Cardiac fibroblast (primary cell): ENCODE data around the gene TWSG1.

ENCODE experiments used
- DNase-seq, 2 donors: peaks; one replicate each; pipeline versions ENCODE4 v3.0.0 to v3.0.0-alpha.2; 2010; ENCODE audit warnings: low read depth in 2 of 2
- H3K4me3 ChIP-seq, 2 donors: replicated peaks in 1 of 2; 1 replicate in 1 of 2; 2 replicates in 1 of 2; pipeline ENCODE4 v1.5.1; 2011; ENCODE audit warnings: low read depth in 2 of 2, low read length in 2 of 2, mild to moderate bottlenecking in 2 of 2, moderate library complexity in 1 of 2
- TF ChIP-seq, protein P1 (sequence below): IDR thresholded peaks from one replicate; pipeline ENCODE4 v1.5.1; 2011; ENCODE audit warnings: low read depth, mild to moderate bottlenecking, low read length, inconsistent platforms

TWSG1 gene

DNA sequence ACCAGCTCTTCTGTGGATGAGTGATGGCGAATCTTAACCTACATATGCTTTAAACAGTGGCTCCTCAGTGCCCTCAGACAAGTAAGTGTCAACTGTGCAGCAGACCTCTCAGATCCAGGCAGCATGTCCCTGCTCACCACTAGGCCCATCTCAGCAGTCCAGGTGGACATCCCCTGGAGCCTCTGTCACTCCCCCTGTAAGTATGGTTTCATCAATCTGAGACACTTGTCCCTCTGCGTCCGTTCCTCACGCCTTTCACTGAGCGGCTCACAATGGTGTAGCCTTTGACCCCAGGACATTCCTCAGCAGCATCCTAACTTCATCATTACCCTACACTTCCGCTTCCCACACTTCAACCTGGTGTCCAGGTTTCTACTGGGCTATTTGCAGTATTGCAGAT, 71.4 kb downstream of the TWSG1 start:
- TF ChIP-seq, protein P1, sequence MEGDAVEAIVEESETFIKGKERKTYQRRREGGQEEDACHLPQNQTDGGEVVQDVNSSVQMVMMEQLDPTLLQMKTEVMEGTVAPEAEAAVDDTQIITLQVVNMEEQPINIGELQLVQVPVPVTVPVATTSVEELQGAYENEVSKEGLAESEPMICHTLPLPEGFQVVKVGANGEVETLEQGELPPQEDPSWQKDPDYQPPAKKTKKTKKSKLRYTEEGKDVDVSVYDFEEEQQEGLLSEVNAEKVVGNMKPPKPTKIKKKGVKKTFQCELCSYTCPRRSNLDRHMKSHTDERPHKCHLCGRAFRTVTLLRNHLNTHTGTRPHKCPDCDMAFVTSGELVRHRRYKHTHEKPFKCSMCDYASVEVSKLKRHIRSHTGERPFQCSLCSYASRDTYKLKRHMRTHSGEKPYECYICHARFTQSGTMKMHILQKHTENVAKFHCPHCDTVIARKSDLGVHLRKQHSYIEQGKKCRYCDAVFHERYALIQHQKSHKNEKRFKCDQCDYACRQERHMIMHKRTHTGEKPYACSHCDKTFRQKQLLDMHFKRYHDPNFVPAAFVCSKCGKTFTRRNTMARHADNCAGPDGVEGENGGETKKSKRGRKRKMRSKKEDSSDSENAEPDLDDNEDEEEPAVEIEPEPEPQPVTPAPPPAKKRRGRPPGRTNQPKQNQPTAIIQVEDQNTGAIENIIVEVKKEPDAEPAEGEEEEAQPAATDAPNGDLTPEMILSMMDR = no peak
- no peak overlapping the region for H3K4me3 ChIP-seq
- no peak for DNase-seq

DNA sequence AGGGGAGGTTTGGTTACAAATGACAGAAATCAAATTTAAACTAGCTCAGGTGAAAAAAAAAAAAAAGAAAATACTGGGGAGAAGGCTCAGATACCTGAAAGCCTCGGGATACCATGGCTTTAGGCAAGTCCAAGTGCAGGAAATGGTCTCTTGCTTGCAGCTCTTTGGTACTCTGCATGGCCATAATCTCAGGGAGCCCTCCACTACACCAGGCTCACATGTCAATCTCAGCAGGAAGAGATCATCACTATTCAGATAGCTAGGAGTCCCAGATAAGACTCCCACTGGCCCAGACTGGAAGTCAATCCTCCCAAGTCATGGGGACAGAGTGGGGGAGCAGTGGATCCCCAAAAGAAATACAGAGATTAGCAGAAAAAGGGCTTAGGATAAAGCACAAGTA, 75.9 kb downstream of the TWSG1 start:
- TF ChIP-seq, protein P1 = no peak

DNA sequence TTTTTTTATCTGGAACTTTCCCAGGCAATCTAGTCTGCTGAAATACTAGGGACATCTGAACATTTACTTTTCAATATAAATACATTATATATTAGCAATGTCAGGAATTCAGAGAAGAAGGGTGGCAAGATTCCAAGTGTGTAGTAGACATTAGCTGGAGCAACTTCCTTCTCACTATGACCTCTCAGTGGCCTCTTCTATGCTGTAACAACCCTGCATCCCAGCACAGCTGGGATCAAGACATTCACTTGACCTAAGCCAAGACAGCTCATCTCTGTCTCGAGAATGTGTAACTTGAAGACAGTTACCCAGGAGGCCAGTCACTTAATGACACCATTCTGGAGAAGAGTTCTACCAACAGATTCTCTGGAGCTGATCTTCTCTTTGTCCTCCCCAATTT, 79.0 kb downstream of the TWSG1 start:
- TF ChIP-seq, protein P1 = no peak
- H3K4me3 ChIP-seq = no peak overlapping the region
- DNase-seq = peak; percentile 79 to 82

More for the DNA sequence above, 75.9 kb downstream of the TWSG1 start:
- DNase-seq = no peak
- no peak overlapping the region for H3K4me3 ChIP-seq

DNA sequence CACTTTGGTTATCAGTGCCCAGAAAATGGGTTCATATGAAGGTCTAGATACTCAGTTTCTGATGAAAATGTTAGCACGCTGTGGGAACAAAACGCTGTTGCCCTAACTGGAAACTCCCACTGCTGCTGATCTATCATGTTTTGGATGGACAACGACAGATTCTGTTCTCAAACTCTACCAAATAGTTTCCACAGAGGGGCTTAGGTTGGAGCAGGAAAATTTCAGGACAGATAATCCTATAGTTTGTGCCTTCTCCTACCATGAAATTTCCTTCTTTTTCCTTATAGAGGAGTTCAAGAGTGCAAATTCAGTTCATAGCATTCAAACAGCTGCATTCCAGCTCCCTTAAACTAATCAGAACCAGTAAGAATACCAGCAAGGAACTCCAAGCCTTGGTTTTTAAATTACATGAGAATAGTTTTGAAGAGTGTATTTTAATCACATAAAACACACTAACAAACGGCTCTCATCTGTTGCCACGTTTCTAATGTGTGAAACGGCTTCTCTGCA, 82.0 kb downstream of the TWSG1 start:
- H3K4me3 ChIP-seq = no peak overlapping the region
- DNase-seq = peak; percentile 14 to 16
- TF ChIP-seq, protein P1 = no peak

DNA sequence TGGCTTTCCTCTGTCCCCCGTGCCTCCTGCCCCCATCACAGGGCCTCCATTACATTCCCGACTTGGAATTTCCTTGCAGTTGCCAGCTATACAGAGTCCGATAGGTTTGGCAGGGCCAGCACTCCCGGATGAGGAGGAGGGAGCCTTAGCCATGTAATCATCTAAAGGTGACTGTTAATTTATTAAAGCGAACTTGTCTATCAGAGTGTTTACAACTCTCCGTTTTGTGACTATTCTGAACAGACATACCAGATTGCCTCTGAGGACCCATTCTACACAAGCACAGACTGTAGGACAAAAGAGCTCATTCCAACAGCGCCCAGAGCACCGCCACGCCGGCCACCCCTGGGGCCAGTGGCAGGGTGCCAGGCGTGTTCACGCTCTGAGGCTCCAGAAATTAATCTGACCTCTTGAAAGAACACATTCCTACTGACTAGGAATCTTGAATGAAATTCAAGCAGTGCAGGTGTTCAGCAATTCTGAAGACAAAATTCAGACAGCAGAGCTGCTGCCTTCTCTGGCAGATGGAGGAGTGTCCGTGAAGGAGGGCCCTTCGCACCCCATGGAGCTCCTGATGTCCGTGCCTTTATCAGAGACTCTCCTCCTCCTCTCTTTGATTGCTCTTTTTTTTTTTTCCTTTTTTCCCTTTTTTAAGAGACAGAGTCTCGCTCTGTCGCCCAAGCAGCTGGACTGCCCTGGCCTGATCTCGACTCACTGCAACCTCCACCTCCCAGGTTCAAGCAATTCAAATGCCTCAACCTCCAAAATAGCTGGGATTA, 82.7 kb downstream of the TWSG1 start:
- H3K4me3 ChIP-seq = peak overlapping the region in 1 of 2 donors; percentile 3
- peak; percentile 40 to 84 for DNase-seq
- TF ChIP-seq, protein P1 = no peak

DNA sequence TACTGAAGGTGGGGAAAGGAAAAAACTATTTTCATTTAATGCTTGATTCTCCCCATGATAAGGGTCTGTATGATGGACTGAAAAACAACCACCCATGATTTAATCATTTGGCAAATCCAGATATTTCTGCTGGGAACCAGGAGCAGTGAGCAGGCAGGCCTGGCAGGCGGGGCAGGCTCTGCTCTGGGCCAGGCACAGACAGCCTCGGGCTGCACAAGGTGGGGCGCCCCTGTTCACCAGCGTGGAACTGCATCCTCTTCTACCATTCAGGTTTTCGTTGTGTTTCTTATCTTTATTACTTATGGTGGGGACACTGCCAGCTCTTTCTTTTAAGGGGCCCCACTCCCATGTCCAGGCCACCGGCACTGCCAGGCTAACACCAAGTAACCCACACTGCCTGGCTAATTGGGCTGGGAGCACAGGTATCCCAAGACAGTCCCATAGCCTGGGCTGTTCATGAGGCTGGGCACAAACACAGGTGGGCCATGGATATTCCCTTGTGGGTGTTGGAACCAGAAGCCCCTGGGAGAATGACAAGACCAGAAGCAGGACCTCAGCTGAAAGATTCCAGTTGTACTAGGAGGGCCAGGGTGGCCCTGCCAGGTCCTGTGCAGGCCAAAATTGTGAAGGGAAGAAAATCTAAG, 83.6 kb downstream of the TWSG1 start:
- no peak for DNase-seq
- TF ChIP-seq, protein P1 = no peak
- no peak overlapping the region for H3K4me3 ChIP-seq
